ENCODE measurements around the gene OR5C1.

OR5C1 gene

GRCh38 chr9:122789256-122790046 is 718 bp downstream of the OR5C1 start:
- ChIA-PET CTCF (interaction anchor here (1.3 kb wide), 1 partner anchor 291 kb away, joined by 4 read pairs; no protein-coding TSS in a partner anchor), POLR2A (interaction anchor here (0.6 kb wide), 1 partner anchor 676 kb away, joined by 5 read pairs; no protein-coding TSS in a partner anchor)
- Histone ChIP-seq H3K27ac (ENCODE audit: extremely low read depth, low read depth, low read length) (no peak overlapping the region), H3K4me1 (ENCODE audit: control insufficient read depth, insufficient read depth, low read length) (no peaks in the 10 kb centered on the region), H3K36me3 (ENCODE audit: control insufficient read depth in 2 of 2, insufficient read depth in 1 of 2, low read length in 2 of 2) (no peaks in the 10 kb centered on the region), H3K4me3 (ENCODE audit: low read depth, low read length) (no peak overlapping the region), H3K9me3 (ENCODE audit: control insufficient read depth, insufficient read depth, low read depth, low read length) (no peaks in the 10 kb centered on the region)
- TF ChIP-seq SCRT2 (tag by site-specific recombination; IDR thresholded peaks at IDR 0.05): no peak
- TF ChIP-seq IKZF3 (tag by site-specific recombination; IDR thresholded peaks at IDR 0.05): no peak
- TF ChIP-seq SP2 (tag by site-specific recombination; IDR thresholded peaks at IDR 0.05): no peak
- TF ChIP-seq, protein P1, sequence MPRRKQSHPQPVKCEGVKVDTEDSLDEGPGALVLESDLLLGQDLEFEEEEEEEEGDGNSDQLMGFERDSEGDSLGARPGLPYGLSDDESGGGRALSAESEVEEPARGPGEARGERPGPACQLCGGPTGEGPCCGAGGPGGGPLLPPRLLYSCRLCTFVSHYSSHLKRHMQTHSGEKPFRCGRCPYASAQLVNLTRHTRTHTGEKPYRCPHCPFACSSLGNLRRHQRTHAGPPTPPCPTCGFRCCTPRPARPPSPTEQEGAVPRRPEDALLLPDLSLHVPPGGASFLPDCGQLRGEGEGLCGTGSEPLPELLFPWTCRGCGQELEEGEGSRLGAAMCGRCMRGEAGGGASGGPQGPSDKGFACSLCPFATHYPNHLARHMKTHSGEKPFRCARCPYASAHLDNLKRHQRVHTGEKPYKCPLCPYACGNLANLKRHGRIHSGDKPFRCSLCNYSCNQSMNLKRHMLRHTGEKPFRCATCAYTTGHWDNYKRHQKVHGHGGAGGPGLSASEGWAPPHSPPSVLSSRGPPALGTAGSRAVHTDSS (tag by site-specific recombination; IDR thresholded peaks at IDR 0.05): no peak
- TF ChIP-seq GLI4 (tag by site-specific recombination; IDR thresholded peaks at IDR 0.05): no peak
- TF ChIP-seq ZBTB1 (tag by site-specific recombination; IDR thresholded peaks at IDR 0.05): no peak
- no peak for TF ChIP-seq ZNF2 (tag by site-specific recombination; IDR thresholded peaks at IDR 0.05)
- no peak for TF ChIP-seq ZNF629 (tag by site-specific recombination; IDR thresholded peaks at IDR 0.05)

GRCh38 chr9:122791872-122792669 is 3.3 kb downstream of the OR5C1 start:
- Histone ChIP-seq H3K9me3 (ENCODE audit: control insufficient read depth, insufficient read depth, low read depth, low read length) (no peaks in the 10 kb centered on the region), H3K27ac (ENCODE audit: extremely low read depth, low read depth, low read length) (no peak overlapping the region), H3K4me1 (ENCODE audit: control insufficient read depth, insufficient read depth, low read length) (no peaks in the 10 kb centered on the region), H3K4me3 (ENCODE audit: low read depth, low read length) (no peak overlapping the region), H3K36me3 (ENCODE audit: control insufficient read depth in 2 of 2, insufficient read depth in 1 of 2, low read length in 2 of 2) (no peaks in the 10 kb centered on the region)
- POLR2A ChIA-PET: no interaction called here
- CTCF ChIA-PET: interaction anchor here (1.4 kb wide), 1 partner anchor 19 kb away, joined by 4 read pairs; no protein-coding TSS in a partner anchor
- TF ChIP-seq ZNF544 (tag by site-specific recombination; IDR thresholded peaks at IDR 0.05) (no peak), SP2 (tag by site-specific recombination; IDR thresholded peaks at IDR 0.05) (no peak), REPIN1 (tag by site-specific recombination; IDR thresholded peaks at IDR 0.05; ENCODE audit: low read depth) (no peak), ZFHX2 (tag by site-specific recombination; conservative IDR thresholded peaks at IDR 0.05) (no peak), ZNF623 (tag by site-specific recombination; IDR thresholded peaks at IDR 0.05) (0 out of 2 replicates have a peak, but pooled peaks have one; percentile 20), ZNF266 (tag by site-specific recombination; IDR thresholded peaks at IDR 0.05; ENCODE audit: low read depth) (no peak), ZNF311 (tag by site-specific recombination; IDR thresholded peaks at IDR 0.05; ENCODE audit: borderline replicate concordance) (no peak), MZF1 (tag by site-specific recombination; IDR thresholded peaks at IDR 0.05; ENCODE audit: borderline replicate concordance) (no peak), ZNF555 (tag by site-specific recombination; conservative IDR thresholded peaks at IDR 0.05) (peak; percentile 40), ZNF354C (tag by site-specific recombination; IDR thresholded peaks at IDR 0.05; ENCODE audit: borderline replicate concordance, low read depth) (0 out of 2 replicates have a peak, but pooled peaks have one; percentile 18), ZNF223 (tag by site-specific recombination; IDR thresholded peaks at IDR 0.05) (no peak), KLF8 (tag by site-specific recombination; IDR thresholded peaks at IDR 0.05) (no peak), KLF16 (tag by site-specific recombination; IDR thresholded peaks at IDR 0.05) (no peak)
- TF ChIP-seq, protein P2, sequence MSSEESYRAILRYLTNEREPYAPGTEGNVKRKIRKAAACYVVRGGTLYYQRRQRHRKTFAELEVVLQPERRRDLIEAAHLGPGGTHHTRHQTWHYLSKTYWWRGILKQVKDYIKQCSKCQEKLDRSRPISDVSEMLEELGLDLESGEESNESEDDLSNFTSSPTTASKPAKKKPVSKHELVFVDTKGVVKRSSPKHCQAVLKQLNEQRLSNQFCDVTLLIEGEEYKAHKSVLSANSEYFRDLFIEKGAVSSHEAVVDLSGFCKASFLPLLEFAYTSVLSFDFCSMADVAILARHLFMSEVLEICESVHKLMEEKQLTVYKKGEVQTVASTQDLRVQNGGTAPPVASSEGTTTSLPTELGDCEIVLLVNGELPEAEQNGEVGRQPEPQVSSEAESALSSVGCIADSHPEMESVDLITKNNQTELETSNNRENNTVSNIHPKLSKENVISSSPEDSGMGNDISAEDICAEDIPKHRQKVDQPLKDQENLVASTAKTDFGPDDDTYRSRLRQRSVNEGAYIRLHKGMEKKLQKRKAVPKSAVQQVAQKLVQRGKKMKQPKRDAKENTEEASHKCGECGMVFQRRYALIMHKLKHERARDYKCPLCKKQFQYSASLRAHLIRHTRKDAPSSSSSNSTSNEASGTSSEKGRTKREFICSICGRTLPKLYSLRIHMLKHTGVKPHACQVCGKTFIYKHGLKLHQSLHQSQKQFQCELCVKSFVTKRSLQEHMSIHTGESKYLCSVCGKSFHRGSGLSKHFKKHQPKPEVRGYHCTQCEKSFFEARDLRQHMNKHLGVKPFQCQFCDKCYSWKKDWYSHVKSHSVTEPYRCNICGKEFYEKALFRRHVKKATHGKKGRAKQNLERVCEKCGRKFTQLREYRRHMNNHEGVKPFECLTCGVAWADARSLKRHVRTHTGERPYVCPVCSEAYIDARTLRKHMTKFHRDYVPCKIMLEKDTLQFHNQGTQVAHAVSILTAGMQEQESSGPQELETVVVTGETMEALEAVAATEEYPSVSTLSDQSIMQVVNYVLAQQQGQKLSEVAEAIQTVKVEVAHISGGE (tag by site-specific recombination; conservative IDR thresholded peaks at IDR 0.05; ENCODE audit: low read depth): 0 out of 2 replicates have a peak, but pooled peaks have one; percentile 48
- TF ChIP-seq, protein P3, sequence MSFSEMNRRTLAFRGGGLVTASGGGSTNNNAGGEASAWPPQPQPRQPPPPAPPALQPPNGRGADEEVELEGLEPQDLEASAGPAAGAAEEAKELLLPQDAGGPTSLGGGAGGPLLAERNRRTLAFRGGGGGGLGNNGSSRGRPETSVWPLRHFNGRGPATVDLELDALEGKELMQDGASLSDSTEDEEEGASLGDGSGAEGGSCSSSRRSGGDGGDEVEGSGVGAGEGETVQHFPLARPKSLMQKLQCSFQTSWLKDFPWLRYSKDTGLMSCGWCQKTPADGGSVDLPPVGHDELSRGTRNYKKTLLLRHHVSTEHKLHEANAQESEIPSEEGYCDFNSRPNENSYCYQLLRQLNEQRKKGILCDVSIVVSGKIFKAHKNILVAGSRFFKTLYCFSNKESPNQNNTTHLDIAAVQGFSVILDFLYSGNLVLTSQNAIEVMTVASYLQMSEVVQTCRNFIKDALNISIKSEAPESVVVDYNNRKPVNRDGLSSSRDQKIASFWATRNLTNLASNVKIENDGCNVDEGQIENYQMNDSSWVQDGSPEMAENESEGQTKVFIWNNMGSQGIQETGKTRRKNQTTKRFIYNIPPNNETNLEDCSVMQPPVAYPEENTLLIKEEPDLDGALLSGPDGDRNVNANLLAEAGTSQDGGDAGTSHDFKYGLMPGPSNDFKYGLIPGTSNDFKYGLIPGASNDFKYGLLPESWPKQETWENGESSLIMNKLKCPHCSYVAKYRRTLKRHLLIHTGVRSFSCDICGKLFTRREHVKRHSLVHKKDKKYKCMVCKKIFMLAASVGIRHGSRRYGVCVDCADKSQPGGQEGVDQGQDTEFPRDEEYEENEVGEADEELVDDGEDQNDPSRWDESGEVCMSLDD (tag by site-specific recombination; IDR thresholded peaks at IDR 0.05): no peak
